A549 (cell line): ENCODE results near the gene XYLT1.

Experiments used
- CBX8 ChIP-seq: fragments of 200-600 bp; sonication (generic); IDR thresholded peaks from 2 replicates; pipeline ENCODE4 v1.6.1; 2016
- CEBPB ChIP-seq, 2 experiments: fragments of >200 bp in 1 of 2; sonication (Bioruptor Twin) in 1 of 2; formaldehyde crosslinking in 1 of 2; IDR thresholded peaks; 2 replicates each; pipeline ENCODE4 v1.6.1; 2012 to 2016
- CHD2 ChIP-seq: fragments of 150-350 bp; IDR thresholded peaks from 2 replicates; pipeline ENCODE4 v1.6.1; 2014; ENCODE audit warnings: low read length; ENCODE audit not compliant: partially characterized antibody
- KDM1A ChIP-seq: fragments of 200-600 bp; sonication (generic); IDR thresholded peaks from 2 replicates; pipeline ENCODE4 v1.6.1; 2016; ENCODE audit warnings: low read depth, mild to moderate bottlenecking
- MAZ ChIP-seq: fragments of 150-350 bp; IDR thresholded peaks from 2 replicates; pipeline ENCODE4 v1.6.1; 2014; ENCODE audit warnings: antibody characterized with exemption, low read depth, low read length, borderline replicate concordance
- NR3C1 ChIP-seq: fragments of >200 bp; sonication (Bioruptor Twin); formaldehyde crosslinking; IDR thresholded peaks from 3 replicates; pipeline ENCODE4 v1.6.1; 2017
- POLR2A ChIP-seq: IDR thresholded peaks from 2 replicates; pipeline ENCODE4 v1.6.1; 2012; ENCODE audit warnings: mild to moderate bottlenecking, low read length
- RCOR1 ChIP-seq: fragments of 150-350 bp; IDR thresholded peaks from 2 replicates; pipeline ENCODE4 v1.6.1; 2014; ENCODE audit warnings: antibody characterized with exemption, low read length, low read depth
- TF ChIP-seq, protein P1 (sequence below): fragments of >200 bp; sonication (Bioruptor Twin); formaldehyde crosslinking; IDR thresholded peaks from 3 replicates; pipeline ENCODE4 v1.5.1; 2016
- TF ChIP-seq, protein P2 (sequence below): IDR thresholded peaks from 2 replicates; pipeline ENCODE4 v1.6.1; 2012
- TF ChIP-seq, protein P3 (sequence below): fragments of 450-650 bp; IDR thresholded peaks from 2 replicates; pipeline ENCODE4 v1.6.1; 2014; ENCODE audit warnings: antibody characterized with exemption
- TF ChIP-seq, protein P4 (sequence below): IDR thresholded peaks from 2 replicates; pipeline ENCODE4 v1.6.1; 2012; ENCODE audit warnings: low read depth, borderline replicate concordance
- TF ChIP-seq, protein P5 (sequence below): IDR thresholded peaks from 2 replicates; pipeline ENCODE4 v1.6.1; 2012

DNA sequence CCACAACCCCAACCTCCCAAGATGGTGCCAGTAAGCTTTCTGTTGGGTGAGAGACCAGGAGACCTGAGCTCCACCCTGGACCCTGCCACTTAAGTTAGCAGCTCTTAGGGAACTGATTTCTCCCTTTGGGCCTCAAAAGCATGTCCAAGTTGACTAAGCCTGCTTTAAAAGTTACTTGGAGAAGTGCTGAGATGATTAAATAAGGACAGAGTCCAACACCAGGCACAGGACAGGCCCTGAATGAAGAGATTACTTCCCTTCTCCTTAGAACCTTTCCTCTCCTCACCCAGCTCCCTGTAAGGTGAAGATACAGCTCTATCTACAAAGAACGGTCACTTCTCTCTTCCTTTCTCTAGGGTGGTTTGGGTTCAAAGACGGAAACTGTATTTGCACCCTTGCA is 162.6 kb downstream of the XYLT1 start:
- TF ChIP-seq, protein P1, sequence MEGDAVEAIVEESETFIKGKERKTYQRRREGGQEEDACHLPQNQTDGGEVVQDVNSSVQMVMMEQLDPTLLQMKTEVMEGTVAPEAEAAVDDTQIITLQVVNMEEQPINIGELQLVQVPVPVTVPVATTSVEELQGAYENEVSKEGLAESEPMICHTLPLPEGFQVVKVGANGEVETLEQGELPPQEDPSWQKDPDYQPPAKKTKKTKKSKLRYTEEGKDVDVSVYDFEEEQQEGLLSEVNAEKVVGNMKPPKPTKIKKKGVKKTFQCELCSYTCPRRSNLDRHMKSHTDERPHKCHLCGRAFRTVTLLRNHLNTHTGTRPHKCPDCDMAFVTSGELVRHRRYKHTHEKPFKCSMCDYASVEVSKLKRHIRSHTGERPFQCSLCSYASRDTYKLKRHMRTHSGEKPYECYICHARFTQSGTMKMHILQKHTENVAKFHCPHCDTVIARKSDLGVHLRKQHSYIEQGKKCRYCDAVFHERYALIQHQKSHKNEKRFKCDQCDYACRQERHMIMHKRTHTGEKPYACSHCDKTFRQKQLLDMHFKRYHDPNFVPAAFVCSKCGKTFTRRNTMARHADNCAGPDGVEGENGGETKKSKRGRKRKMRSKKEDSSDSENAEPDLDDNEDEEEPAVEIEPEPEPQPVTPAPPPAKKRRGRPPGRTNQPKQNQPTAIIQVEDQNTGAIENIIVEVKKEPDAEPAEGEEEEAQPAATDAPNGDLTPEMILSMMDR, result no peak
- TF ChIP-seq, protein P2, sequence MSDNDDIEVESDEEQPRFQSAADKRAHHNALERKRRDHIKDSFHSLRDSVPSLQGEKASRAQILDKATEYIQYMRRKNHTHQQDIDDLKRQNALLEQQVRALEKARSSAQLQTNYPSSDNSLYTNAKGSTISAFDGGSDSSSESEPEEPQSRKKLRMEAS, result no peak
- TF ChIP-seq CBX8, result no peak
- TF ChIP-seq, protein P3, sequence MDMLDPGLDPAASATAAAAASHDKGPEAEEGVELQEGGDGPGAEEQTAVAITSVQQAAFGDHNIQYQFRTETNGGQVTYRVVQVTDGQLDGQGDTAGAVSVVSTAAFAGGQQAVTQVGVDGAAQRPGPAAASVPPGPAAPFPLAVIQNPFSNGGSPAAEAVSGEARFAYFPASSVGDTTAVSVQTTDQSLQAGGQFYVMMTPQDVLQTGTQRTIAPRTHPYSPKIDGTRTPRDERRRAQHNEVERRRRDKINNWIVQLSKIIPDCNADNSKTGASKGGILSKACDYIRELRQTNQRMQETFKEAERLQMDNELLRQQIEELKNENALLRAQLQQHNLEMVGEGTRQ, result no peak
- TF ChIP-seq POLR2A, result no peak
- no peak for TF ChIP-seq CEBPB (IDR thresholded peaks at IDR 0.05)
- no peak for TF ChIP-seq CHD2
- TF ChIP-seq, protein P4, sequence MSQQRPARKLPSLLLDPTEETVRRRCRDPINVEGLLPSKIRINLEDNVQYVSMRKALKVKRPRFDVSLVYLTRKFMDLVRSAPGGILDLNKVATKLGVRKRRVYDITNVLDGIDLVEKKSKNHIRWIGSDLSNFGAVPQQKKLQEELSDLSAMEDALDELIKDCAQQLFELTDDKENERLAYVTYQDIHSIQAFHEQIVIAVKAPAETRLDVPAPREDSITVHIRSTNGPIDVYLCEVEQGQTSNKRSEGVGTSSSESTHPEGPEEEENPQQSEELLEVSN, result no peak
- no peak for TF ChIP-seq MAZ
- TF ChIP-seq KDM1A, result no peak
- TF ChIP-seq, protein P5, sequence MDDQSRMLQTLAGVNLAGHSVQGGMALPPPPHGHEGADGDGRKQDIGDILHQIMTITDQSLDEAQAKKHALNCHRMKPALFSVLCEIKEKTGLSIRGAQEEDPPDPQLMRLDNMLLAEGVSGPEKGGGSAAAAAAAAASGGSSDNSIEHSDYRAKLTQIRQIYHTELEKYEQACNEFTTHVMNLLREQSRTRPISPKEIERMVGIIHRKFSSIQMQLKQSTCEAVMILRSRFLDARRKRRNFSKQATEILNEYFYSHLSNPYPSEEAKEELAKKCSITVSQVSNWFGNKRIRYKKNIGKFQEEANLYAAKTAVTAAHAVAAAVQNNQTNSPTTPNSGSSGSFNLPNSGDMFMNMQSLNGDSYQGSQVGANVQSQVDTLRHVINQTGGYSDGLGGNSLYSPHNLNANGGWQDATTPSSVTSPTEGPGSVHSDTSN, result no peak
- no peak for TF ChIP-seq NR3C1
- no peak for TF ChIP-seq RCOR1
